Mucosa of rectum (tissue), 2 donors: ENCODE measurements around the gene PRKAG2.
"Not testable (repeated sequence)": the region's sequence is repeated elsewhere in the genome, so short reads cannot be mapped to it uniquely, and the experiment has no call there.

Experiments
- H3K27ac ChIP-seq, 2 donors: one replicate each; pipeline ENCODE4 v1.7.0; 2013; ENCODE audit warnings: inconsistent platforms in 2 of 2, low read depth in 2 of 2, low read length in 2 of 2
- H3K27me3 ChIP-seq, 2 donors: one replicate each; pipeline ENCODE4 v1.7.0; 2013; ENCODE audit warnings: low read length in 2 of 2; ENCODE audit not compliant: control insufficient read depth in 2 of 2, insufficient read depth in 2 of 2
- H3K36me3 ChIP-seq, 2 donors: one replicate each; pipeline ENCODE4 v1.7.0; 2013; ENCODE audit warnings: low read length in 2 of 2; ENCODE audit not compliant: control insufficient read depth in 2 of 2, insufficient read depth in 2 of 2
- H3K4me1 ChIP-seq, 2 donors: one replicate each; pipeline ENCODE4 v1.7.0; 2013; ENCODE audit warnings: low read length in 2 of 2, mild to moderate bottlenecking in 1 of 2; ENCODE audit not compliant: control insufficient read depth in 2 of 2, insufficient read depth in 2 of 2
- H3K4me3 ChIP-seq, 2 donors: one replicate each; pipeline ENCODE4 v1.7.0; 2013; ENCODE audit warnings: low read length in 2 of 2
- H3K9ac ChIP-seq, 2 donors: one replicate each; pipeline ENCODE4 v1.7.0; 2013; ENCODE audit warnings: low read length in 2 of 2, low read depth in 1 of 2, mild to moderate bottlenecking in 1 of 2
- H3K9me3 ChIP-seq, 2 donors: one replicate each; pipeline ENCODE4 v1.7.0; 2013; ENCODE audit warnings: low read length in 2 of 2; ENCODE audit not compliant: control insufficient read depth in 2 of 2
- donor health status: healthy.
- donor health status: Normal muscosa, but diverticular disease.

Gene PRKAG2

DNA sequence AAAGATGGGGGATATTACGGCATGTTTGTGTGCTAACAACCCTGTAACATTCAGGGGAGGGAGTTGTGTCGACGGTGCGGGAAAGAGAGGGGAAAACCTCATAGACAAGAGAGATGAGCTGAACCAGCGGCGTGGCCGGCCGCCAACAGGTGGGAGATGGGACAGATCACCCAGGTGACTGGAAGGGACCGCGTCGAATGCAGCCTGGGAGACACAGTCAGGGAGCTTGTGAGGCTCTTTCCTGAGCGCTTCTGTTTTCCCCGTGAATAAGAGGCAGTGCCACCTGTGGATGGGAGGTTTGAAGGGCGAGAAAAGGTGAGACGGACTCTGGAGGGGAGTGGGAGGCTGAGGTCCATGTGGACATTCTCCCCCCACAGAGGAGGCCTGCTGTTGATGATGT, 9.9 kb upstream of the PRKAG2 start:
- Histone ChIP-seq H3K4me1 (peaks cover 3 to 4% of the 10 kb centered on the region in 2 donors), H3K9ac (no peak overlapping the region), H3K36me3 (no peaks in the 10 kb centered on the region), H3K4me3 (no peak overlapping the region), H3K27me3 (peaks cover 0 to 5% of the 10 kb centered on the region in 2 donors), H3K9me3 (no peaks in the 10 kb centered on the region), H3K27ac (no peak overlapping the region)

DNA sequence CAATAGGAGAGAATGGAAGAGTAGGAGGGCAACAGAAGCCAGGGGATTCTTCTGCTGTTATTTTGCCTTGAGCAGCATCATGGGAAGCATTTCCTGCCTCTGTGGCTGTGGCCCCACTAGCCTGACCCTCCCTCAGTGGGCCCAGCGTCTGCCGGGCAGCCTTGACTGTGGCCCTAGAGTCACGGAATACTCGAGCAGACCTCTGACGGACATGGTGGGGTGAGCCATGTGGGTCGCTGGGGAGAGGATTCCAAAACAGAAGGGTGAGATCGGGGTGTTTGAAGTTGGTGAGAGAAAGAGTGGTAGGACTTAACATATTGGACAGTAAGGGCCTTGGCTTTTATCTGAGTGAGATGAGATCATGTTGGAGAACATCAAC, 8.3 kb upstream of the PRKAG2 start:
- no peak overlapping the region for H3K9ac ChIP-seq
- no peak overlapping the region for H3K27ac ChIP-seq
- no peaks in the 10 kb centered on the region for H3K4me1 ChIP-seq
- no peak overlapping the region for H3K4me3 ChIP-seq
- H3K36me3 ChIP-seq, result no peaks in the 10 kb centered on the region
- H3K27me3 ChIP-seq, result no peaks in the 10 kb centered on the region
- no peaks in the 10 kb centered on the region for H3K9me3 ChIP-seq

DNA sequence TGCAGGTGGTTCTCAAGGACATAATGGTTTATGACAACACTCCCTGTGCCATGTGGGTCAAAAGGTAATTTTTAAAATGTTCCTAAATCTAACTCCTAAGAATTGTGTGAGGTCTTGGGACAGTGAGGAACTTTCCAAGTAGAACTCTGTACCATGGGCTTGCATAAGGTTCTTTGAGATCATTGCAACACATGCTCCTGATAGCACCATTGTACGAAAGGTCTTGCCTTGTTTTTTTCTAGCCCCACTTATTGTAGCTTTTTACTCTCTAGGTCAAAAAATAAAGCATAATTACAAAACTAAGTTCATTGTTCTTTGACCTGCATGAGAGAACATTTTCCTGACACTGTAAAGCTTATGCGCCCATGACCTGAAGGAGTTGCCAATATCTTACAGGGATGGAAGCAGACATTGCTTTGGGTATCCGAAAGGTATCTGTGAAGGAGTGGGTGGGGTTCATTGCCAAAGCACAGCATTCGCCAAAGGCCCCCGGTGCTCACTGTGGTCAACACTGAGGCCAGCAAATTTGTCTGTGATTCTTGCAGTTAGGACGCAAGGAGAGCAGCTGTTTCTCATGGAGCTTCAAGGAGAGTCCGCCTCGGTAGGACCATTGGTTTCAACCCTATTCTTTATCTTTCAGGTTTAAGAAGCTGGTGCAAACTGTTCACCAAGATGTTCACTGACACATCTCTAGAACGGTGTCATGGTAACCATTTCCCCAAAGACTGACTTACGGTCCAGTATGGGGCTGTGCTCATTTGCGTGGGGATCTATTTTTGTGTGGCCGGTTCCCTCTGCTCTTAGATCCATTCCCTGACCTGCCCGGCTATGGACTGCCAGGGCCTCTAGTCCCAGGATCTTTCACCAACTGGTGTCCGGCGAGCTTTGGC, 7.6 kb upstream of the PRKAG2 start:
- no peak overlapping the region for H3K9ac ChIP-seq
- H3K4me1 ChIP-seq, result no peaks in the 10 kb centered on the region
- H3K27me3 ChIP-seq, result no peaks in the 10 kb centered on the region
- H3K9me3 ChIP-seq, result no peaks in the 10 kb centered on the region
- no peaks in the 10 kb centered on the region for H3K36me3 ChIP-seq
- no peak overlapping the region for H3K4me3 ChIP-seq
- H3K27ac ChIP-seq, result no peak overlapping the region

DNA sequence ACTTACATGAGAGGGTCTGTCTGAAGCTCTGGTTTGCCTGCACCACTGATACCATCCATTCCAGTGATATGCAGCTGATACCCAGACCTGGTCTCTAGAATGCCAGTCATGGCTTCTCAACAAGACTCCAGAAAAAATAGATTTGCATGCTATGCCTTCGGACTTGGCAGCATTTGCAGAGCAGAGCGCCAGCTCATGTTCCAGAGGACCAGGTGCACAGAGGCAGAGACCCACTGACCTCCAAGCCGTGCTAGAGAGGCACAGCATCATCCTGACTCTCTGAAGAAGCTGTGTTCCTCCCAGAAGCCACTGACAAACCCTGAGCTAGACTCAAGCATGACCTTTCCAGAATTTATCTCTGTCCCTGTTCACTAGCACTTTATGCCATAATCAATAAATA, 6.9 kb upstream of the PRKAG2 start:
- Histone ChIP-seq H3K27me3 (no peaks in the 10 kb centered on the region), H3K4me1 (no peaks in the 10 kb centered on the region), H3K9me3 (no peaks in the 10 kb centered on the region), H3K27ac (no peak overlapping the region), H3K9ac (no peak overlapping the region), H3K4me3 (no peak overlapping the region), H3K36me3 (no peaks in the 10 kb centered on the region)

- Histone ChIP-seq H3K9ac (no peak overlapping the region), H3K36me3 (no peaks in the 10 kb centered on the region), H3K4me3 (no peak overlapping the region), H3K4me1 (peaks cover 7 to 9% of the 10 kb centered on the region in 2 donors), H3K27me3 (no peaks in the 10 kb centered on the region), H3K9me3 (no peaks in the 10 kb centered on the region), H3K27ac (no peak overlapping the region)
Measured at GRCh38 chr7:151882734-151883133, 5.8 kb upstream of the PRKAG2 start.

DNA sequence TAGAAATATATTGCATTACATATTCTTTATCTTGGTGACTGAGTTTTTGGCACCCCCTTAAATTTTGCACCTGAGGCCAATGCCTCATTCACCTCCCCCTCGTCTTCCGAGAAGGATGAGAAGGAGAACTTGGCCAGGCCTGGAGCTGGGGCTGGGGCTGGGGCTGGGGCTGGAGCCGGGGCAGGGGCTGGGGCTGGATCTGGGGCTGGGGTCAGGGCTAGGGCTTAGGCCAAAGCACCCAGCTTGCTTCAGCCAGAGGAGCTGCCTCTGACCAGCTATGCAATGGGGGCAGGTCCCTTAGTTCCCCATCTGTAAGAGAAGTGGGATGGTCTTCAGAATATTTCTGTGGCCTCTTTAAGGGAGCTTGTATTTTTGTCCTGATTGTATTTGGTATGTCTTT, 3.8 kb upstream of the PRKAG2 start:
- Histone ChIP-seq H3K9me3 (no peaks in the 10 kb centered on the region), H3K27me3 (no peaks in the 10 kb centered on the region), H3K27ac (no peak overlapping the region), H3K4me1 (peaks cover 7 to 9% of the 10 kb centered on the region in 2 donors), H3K9ac (no peak overlapping the region), H3K36me3 (no peaks in the 10 kb centered on the region), H3K4me3 (no peak overlapping the region)

GRCh38 chr7:151877911-151878835, 1.3 kb upstream of the PRKAG2 start:
- H3K27me3 ChIP-seq, result no peaks in the 10 kb centered on the region
- H3K9ac ChIP-seq, result peak overlapping the region in 1 of 2 donors; percentile 47
- no peaks in the 10 kb centered on the region for H3K36me3 ChIP-seq
- peaks cover 14 to 17% of the 10 kb centered on the region in 2 donors for H3K4me1 ChIP-seq
- H3K9me3 ChIP-seq, result no peaks in the 10 kb centered on the region
- peak overlapping the region; percentile 56 to 83 for H3K4me3 ChIP-seq
- peak overlapping the region in 1 of 2 donors; percentile 7 for H3K27ac ChIP-seq

- Histone ChIP-seq H3K27me3 (no peaks in the 10 kb centered on the region), H3K9me3 (no peaks in the 10 kb centered on the region), H3K27ac (peak overlapping the region; percentile 94 to 96), H3K9ac (peak overlapping the region; percentile 82 to 84), H3K36me3 (no peaks in the 10 kb centered on the region), H3K4me1 (peaks cover 14 to 17% of the 10 kb centered on the region in 2 donors), H3K4me3 (peak overlapping the region; percentile 83 to 91)
Measured at GRCh38 chr7:151875942-151876898, 695 bp downstream of the PRKAG2 start.

DNA sequence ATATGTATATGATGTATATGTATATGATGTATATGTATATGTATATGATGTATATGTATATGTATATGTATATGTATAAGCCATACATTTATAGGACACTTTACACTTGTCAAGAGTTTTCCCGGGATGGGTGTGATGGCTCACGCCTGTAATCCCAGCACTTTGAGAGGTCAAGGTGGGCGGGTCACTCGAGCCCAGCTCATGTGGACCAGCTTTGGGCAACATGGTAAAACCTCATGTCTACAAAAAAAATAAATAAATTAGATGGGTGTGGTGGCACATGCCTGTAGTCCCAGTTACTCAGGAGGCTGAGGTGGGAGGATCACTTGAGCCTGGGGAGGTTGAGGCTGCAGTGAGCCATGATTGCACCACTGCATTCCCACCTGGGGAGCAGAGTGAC, 2.4 kb downstream of the PRKAG2 start:
- H3K27me3 ChIP-seq, H3K9me3 ChIP-seq, H3K36me3 ChIP-seq: not testable (repeated sequence)
- peaks cover 17% of the 10 kb centered on the region in 2 donors for H3K4me1 ChIP-seq
- peak overlapping the region; percentile 94 to 96 for H3K27ac ChIP-seq
- peak overlapping the region; percentile 75 to 91 for H3K4me3 ChIP-seq
- H3K9ac ChIP-seq, result peak overlapping the region in 1 of 2 donors; percentile 84
